HG03060 (cell line): ENCODE measurements around the gene GNA14.
"Not testable (repeated sequence)": the region's sequence is repeated elsewhere in the genome, so short reads cannot be mapped to it uniquely, and the experiment has no call there.

Experiments
- ATAC-seq: cut with Tn5 transposase; IDR thresholded peaks from one replicate; pipeline ENCODE4 v1.9.1; 2021; ENCODE audit warnings: low read depth, moderate number of reproducible peaks; ENCODE audit not compliant: unreplicated experiment

GNA14 gene

DNA sequence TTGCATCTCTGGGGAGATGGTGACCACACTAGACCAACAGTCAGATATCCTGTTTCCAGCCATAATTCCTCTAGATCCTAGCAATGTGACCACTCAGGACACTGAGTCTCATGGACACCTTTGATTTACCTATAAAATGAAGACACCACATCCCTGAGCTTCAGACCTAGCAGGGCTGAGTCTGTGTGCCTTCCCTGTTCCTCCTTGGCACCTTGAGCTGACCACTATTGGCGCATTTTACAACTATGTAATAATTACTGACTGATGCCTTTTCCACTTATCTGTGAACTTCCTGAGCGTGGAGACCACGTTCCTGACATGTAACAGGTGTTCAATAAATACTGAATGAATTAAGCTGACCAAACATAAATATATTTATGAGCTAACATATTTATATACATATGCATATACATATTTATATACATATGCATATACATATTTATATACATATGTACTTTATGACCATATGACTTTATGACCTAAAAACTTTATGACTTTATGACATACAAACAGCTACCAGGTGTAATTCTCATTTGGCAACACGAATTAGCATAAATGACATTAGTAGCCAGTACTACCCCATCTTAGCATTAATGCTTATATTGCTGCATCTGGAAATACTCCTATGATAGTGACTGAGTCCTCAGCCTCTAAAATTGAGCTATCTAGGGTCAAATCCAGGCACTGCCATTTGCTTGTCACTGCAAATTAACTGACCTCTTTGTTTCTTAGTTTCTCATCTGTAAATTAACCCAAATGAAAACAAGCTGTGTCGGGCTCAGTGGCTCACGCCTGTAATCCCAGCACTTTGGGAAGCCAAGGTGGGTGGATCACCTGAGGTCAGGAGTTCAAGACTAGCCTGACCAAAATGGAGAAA, 150.6 kb downstream of the GNA14 start:
- no peak for ATAC-seq

DNA sequence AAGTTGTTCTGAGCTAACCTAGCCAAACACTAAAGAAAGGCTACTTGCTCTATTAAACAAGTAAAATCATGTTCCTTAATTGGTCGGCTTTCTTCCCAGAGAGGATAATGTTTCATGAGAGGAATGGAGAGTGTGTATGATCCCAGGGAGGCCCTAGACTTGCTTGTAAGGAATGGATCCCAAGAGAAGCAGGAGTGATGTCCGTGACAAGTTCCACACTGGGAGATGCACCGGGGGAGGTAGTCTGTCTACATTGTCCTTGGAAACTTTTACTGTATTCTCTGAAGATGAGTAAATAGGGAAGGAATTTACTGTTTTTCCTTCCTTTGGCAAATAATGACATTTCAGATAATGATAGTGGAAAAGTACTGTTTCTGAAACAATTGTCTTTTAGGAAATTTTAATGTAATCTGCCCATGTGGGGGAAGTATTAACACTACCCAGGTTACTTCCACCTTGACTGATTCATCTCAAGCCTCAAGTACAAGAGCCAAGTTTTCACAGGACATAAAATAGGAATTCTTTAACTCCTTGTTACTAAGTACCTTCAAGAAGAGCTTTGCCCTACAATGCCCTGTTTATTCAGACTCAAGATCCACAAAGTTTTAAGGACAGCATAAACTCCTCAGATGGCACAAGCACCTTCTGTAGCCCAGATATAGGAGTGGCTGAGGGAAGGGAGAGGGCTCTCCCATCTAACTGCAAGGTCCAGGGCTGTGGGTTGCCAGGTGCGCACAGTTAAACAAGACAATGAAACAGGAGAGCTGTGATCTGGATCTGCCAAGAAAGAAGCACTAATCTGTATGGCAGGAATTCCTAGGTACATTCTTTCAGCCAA, 152.1 kb downstream of the GNA14 start:
- ATAC-seq = no peak

DNA sequence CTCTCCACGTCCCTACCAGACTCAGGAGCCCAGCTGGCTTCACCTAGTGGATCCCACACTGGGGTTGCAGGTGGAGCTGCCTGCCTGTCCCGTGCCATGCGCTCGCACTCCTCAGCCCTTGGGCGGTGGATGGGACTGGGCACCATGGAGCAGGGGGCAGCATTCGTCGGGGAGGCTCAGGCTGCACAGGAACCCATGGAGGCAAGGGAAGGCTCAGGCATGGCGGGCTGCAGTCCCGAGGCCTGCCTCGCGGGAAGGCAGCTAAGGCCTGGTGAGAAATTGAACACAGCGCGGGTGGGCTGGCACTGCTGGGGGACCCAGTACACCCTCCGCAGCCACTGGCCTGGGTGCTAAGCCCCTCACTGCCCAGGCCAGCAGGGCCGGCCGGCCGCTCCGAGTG, 157.8 kb downstream of the GNA14 start:
- ATAC-seq = not testable (repeated sequence)

DNA sequence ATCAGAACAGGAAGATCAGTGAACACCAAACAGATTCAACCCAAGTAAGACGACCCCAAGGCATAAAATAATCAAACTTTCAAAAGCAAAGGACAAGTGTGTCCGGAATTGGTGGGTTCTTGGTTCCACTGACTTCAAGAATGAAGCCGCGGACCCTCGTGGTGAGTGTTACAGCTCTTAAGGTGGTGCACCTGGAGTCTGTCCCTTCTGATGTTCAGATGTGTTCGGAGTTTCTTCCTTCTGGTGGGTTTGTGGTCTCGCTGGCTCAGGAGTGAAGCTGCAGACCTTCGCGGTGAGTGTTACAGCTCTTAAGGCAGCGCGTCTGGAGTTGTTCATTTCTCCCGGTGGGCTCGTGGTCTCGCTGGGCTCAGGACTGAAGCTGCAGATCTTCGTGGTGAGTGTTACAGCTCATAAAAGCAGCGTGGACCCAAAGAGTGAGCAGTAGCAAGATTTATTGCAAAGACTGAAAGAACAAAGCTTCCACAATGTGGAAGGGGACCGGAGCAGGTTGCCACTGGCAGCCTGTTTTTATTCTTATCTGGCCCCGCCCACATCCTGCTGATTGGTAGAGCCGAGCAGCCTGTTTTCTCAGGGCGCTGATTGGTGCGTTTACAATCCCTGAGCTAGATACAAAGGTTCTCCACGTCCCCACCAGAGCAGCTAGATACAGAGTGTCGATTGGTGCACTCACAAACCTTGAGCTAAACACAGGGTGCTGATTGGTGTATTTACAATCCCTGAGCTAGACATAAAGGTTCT, 158.5 kb downstream of the GNA14 start:
- not testable (repeated sequence) for ATAC-seq

DNA sequence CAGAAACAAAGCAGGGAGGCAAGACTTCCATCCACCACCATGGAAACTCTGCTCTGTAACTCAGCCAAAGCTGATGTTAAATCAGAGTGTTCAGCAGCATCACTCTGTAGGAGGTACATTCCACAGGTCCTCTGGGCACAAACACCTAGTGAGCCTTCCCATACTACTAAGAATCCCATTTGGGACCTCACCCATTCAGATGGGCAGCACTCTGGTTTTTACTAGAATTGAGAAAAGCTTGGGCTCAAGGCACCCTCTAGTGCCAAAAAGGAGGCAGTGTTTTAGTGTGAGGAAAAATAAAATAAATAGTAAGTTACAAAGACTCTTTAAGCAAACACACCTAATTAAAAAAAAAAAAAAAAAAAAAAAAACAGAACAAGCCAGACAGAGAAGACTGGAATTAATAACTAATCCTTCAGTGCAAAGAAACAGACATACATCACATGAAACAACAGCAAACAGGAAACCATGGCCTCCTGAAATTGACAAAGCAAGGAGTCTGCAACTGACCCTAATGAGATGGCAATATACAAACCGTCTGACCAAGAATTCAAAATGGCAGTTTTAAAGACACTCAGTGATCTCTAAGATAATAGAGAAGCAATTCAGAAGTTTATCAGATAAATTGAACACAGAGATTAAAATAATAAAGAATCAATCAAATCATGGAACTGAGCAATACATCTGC, 159.5 kb downstream of the GNA14 start:
- no peak for ATAC-seq

DNA sequence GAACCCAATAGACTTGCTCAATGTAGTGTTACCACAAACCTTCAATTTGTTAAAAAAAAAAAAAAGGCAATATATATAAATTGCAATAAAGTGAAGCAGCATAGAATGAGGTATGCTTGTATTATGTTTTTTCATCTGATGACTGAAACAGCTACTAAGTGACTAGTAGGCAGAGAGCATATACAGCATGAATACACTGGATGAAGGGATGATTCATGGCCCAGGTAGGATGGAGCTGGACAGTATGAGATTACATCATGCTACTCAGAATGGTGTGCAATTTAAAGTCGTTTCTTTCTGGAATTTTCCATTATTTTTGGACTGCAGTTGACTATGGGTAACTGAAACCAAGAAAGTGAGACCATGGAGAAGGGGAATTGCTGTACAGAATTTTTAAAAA, 161.2 kb downstream of the GNA14 start:
- no peak for ATAC-seq

DNA sequence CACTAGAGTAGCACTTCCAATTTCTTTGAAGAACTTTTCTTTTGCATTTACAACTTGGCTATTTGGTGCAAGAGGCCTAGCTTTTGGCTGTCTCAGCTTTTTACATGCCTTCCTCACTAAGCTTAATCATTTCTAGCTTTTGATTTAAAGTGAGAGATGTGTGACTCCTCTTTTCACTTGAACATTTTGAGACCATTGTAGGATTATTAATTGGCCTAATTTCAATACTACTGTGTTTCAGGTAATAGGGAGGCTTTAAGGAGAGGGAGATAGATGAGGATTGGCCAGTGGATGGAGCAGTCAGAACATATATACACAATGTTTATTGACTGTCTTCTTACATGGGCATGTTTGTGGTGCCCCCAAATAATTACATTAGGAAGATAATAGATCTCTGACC, 161.7 kb downstream of the GNA14 start:
- ATAC-seq = no peak

DNA sequence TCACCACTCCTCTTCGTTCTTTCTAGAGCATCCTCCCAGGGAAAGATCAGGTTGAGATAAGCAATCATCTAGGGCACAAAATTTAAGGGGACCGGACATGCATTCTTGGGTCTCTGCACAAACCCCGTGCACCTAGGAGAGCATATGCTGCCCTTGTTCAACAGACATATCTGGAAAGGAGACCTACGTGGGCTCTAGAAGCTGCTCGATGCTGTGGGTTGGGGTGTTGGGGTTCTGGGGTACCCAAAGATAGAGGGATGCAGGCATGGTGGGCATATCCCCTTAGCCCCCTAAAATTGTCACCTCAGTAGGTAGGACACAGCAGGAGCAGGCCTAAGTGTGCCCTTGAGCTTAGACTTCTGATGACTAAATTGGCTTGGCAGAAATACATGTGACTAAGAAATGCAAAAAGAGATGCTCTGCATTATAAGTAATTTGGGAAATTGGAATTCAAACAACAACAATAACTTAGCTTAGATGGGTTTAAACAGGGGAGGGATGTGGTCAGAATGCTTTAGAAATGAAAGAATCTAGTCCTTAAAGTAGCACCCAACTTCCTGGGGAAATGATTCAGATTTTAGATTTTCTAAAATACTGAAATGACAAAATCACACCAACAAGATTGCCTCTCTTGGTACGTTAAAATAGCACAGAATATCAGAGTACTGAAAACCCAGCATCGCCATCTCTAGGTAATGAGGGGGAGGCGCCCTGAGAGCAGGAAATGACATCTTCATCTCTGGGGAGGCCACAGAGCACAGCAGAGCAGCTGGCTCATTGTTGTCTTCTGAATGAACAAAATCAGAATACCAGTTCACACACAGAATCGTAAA, 172.3 kb downstream of the GNA14 start:
- ATAC-seq = peak; percentile 79

DNA sequence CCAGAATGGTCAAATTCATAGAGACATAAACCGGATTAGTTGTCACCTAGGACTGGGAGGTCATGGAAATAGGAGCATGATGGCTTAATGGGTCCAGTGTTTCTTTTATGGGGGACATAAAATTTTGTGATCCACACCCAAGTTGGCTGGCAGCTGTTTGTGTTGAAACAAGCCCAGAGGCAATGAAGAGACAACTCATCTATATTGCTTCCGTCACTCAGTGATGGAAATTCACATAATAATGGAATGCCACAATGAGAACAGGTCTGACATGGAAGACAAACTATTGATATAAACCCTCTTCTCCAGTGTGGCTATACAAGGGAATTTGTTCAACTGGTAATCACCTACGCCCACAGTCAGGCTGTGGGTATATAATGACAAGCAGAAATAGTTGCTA, 173.2 kb downstream of the GNA14 start:
- ATAC-seq = no peak

DNA sequence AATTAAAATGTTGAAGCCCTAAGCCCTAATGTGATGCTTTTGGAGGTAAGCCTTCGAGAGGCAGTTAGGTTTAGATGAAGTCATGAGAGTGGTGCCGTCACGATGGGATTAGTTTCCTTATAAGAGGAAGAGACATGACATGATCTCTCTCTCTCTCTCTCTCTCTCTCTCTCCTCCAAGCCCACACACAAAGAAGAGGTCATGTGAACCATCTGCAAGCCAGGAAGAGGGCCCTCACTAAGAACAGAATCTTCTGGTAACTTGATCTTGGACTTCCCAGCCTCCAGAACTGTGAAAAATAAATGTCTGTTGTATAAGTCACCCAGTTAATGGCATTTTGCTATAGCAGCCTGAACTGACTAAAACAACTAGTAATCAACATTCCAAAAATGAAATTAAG, 175.5 kb downstream of the GNA14 start:
- no peak for ATAC-seq

DNA sequence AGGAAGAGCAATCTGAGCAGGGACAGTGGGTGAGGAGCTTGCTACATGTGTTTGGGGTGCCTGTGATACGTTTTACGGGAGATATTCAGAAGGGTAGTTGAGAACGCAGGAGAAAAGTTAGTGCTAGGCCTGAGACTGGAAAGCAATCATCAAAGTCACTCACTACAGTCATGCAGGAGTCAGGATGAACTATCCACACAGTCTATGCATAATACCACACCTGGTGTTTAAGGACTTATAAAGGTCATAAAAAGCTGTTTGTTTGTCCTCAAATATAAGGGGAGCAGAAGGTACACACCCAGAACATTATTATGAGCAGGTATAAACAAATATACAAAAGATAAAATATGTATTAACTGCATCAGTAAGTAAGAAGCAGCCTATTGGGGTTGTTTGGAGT, 176.6 kb downstream of the GNA14 start:
- no peak for ATAC-seq

DNA sequence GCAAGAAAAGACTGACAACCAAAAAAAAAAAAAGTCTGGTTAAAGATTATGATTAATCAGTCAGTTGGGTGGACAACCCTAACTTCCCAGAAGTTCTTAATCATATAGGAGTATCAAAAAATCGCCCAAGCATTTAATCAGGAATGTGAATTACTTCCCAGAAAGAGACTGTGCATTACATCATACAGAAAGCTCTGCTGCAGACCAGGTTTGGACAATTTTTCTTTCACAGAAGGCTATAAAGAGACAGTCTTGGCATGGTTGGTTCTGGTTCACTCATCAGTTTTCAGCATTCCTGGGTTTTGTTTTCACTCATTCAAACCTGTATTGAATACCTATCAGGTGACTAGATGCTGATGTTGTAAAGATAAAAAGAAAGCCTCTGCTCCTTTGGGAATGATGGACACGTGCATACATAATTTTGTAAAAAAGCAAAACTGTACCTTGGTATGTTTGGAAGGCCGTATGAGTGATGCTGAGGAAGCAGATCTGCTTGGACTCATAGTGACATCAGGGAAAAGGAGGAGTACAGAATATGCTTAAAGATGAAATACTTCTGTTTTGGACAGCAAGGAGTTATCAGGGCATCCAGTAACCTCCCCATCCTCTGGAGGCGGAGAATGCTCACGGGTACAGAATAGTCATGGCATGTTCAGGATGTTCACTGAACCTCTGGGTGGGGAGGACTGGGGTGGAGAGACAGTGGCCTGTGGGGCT, 178.4 kb downstream of the GNA14 start:
- no peak for ATAC-seq

DNA sequence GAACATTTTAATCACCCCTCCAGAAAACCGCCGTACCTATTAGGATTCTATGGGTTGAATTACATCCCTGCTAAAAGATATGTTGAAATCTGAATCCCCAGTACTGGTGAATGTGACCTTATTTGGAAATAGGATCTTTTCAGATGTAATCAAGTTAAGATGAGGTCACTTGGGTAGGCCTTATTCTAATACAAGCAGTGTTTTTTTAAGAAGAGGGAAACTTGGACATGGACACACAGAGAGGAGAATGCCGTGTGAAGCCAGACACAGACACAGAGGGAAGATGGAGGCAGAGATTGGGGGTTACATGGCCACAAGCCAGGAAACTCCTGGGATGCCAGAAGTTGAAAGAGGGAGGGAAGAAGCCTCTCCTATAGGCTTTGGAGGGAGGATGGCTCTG, 183.5 kb downstream of the GNA14 start:
- ATAC-seq = no peak

DNA sequence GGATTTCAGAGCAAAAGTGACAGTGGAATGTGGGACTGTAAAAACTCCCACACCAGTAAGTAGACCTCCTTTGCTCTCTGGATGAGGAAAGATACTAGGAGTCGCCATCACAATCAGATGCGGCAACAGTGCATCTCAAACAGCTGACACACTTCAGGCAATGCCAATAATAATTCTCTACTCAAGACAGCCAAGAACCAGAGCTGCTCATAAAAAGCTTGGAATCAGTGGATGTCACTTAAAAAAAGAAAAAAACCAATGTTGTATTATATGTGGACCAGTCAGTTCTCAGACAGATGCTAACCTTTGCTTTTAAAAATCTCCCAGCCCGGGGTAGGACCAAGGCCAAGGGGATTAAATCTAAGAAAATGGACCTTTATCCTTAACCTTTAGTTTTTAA, 185.0 kb downstream of the GNA14 start:
- ATAC-seq = no peak

DNA sequence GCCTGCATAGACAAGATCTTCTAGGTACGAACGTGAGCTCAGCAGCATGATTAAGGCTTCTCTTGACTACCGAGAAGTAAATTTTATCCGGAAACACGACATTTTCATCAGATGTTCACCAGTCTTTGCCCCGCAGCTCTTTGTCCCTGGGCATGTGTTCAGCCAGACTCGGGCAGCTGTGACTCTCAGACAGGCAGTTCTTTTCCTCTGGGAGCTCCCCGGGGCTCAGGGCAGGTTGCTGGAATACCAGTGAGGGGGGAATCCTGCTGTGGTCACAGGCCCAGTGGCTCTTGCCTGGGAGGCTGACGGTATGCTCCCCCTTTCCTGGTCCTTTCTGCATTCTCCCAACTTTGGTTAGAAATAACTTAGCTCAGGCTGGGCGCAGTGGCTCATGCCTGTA, 186.1 kb downstream of the GNA14 start:
- ATAC-seq = no peak

DNA sequence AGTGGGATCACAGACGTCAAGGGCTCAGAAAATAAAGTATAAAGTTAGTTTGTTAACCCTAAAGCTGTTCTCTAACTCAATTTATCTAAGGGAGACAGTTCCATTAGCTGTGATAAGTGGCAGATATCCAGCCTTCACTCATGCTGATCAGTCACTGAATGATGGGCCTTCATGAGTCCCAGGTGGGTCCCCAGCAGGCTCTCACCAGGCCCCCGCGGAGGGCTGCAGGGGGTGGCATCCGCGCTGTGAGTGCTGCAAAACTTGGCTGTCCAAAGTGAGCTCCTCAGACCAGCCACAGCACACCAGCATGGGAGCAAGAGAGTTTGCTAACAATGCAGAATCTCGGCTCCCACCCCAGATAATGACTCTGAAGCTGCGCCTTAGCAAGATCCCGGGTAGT, 187.2 kb downstream of the GNA14 start:
- ATAC-seq = no peak

DNA sequence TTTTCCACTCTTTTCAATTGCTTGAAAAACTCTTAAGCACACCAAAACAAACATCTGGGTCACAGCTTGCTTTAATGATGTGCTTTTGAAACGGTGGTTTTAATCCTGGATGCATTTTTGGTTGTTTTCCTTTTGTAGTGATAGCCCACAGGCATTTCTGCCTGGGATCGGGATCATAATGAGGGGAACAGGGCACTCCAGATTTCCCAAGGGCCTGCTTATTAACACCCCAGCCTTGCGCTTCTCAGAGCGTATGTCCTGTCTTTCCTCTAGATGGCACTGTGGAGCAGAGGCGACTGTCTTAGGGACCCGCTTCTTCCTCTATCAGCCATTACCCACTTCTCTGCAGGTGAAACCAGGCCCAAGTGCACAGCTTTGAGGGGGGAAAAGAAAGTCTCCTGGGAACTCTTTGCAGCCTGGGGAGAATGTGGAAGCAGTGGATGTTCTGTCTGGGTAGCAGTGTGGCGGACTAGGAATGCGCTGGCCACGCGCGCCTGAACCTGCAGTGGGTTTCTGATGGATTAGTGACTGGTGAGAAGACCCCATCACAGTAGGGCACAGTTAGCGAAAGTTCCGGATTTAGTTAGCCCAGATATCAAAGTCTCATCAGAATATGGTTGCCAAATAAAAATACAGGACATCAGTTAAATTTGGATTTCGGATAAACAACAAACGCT, 190.1 kb downstream of the GNA14 start:
- peak; percentile 69 for ATAC-seq

DNA sequence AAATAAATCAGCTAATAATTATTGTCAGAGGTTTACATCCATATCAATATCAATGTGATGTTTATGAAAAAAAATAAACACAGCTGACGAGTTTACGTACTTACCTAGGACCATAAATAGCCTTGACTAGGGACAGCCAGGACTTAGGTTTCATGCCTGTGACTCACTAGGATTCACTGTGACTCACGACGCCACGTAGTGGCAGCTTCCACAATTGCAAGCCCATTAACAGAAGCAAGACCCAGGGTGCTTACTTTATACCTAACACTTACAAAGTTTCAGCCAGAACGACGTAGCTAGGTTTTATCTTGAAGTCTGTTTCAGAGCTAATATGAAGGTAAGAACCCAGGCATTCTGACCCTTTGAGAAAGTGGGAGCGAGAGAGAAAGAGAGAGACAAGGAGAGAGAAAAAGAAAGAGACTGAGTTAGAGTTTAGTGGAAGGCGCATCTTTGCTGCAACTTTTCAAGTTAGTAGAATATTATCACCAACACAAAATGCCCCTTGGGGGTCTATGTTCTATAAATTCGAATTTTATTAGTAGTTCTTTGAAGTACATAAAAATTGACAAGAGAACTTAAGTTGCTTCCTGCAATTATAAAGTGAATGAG, 191.2 kb downstream of the GNA14 start:
- peak; percentile 76 for ATAC-seq
